Measurements from ENCODE around the gene ITGA7.
A peak's percentile ranks its signal among the peaks of the same experiment; 100 is the strongest.

Gene ITGA7

GRCh38 chr12:55718015-55718414 is 10.3 kb upstream of the ITGA7 start:
- DNase-seq: no peak

DNA sequence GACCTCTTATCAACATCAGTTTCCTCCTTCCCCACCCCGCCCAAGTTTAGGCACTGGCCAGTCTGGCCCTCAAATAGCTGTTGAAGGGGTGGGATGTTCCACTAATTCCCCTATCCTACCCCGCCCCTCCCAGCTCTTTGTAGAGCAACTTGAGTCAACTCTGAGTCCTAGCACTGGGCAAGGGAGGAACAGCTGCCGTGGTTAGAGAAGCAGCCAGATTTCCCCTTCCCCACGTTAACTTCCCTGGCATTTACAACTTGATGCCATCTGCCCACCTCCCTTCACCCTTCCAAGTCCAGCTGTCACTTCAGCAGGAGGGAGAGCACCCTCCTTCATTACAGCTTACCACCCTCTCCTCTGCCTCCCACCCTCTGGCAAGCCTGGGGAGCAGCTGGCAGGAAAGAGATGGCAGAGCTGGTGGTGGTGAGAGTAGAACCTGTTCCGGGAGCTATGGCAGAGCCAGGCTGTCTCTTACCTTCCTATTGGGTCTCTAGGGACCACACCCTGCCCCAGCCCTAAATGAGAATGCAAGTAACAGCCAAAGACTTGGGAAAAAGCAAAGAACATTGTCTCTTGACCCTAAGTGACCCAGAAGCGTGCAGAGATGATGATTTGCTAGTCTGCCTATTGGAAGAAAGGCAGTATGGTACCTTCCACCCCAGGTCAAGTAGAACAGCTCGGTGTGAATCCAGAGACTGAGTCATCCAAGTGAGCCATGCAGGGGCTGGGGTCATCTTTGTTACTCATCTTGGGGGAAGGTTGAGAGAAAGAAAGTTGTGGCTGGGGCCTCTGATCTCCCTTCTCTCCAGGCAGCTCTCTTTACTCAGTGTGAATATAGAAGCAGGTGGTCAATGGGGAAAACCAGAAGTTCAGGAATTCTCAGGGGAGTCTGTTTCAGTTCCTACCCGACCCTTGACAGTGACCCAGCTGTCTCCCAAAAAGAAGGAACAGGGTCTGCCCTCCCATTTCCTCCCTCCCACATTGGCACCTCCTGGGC is 9.6 kb upstream of the ITGA7 start:
- no peak for DNase-seq

DNA sequence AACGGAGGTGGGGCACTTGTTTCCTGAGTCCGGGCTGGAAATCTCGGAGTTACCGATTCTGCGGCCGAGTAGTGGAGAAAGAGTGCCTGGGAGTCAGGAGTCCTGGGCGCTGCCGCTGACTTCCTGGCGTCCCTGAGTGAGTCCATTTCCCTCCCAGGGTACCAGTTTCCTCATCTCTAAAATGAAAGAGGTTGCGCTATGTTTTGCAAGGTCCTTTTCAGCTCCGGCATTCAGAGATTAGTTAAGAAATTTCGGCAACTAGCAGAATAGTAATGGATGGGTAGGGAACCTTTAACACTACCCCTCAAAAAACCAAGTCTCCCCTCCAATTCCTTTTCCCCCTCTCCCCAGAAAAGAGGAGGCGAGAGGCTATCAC is 8.9 kb upstream of the ITGA7 start:
- no peak for DNase-seq

DNA sequence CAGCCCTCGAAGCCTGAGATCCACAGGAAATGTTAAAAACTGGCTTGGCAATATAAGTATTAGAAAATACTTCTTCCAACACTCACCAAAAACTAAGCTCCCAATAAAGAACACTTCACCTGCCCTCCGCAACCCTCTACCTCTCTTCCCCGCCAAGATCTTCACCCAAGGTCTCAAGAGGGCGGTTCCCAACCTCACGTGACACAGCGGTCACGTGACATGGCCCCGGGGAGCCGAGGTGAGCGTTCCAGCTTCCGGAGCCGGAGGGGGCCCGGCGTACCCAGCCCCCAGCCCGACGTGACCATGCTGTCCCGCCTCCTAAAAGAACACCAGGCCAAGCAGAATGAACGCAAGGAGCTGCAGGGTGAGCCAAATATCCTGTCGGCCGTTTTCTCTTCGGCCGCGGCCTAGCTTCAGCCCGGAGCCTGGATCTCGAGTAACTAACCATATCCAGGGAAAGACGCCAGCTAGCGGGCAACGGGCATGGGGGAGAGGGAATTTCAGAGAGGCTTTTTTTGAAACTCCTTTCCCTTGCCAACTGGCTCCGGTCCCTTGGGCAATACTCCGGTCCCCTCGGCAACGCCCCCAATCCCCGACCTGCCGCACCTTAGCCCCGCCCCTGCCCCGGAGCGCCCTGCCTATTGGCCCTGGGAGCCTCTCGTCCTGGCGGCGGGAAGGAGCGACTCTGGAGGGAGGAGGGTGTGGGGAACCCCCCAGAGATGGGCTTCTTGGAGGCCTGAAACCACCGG is 8.3 kb upstream of the ITGA7 start, which contains the start of gene BLOC1S1:
BLOC1S1 (plus strand) TSS at position 214 of the 749 bp plus-strand sequence; CDS start at position 220, 6 bp downstream.
- DNase-seq: peak; percentile 97

- no peak for DNase-seq
Observed at GRCh38 chr12:55715169-55715764, 7.6 kb upstream of the ITGA7 start.

GRCh38 chr12:55713721-55714120 is 6.0 kb upstream of the ITGA7 start:
- no peak for DNase-seq

GRCh38 chr12:55712700-55713415 is 5.2 kb upstream of the ITGA7 start:
- DNase-seq: no peak

GRCh38 chr12:55711786-55712553 is 4.3 kb upstream of the ITGA7 start:
- no peak for DNase-seq

GRCh38 chr12:55708695-55709233 is 1.1 kb upstream of the ITGA7 start:
- no peak for DNase-seq

- DNase-seq: no peak
Observed at GRCh38 chr12:55707219-55707671, 459 bp downstream of the ITGA7 start.

- DNase-seq: no peak
Observed at GRCh38 chr12:55706568-55707218, 1.0 kb downstream of the ITGA7 start.

GRCh38 chr12:55705782-55706402 is 1.8 kb downstream of the ITGA7 start:
- no peak for DNase-seq

- DNase-seq: no peak
Observed at GRCh38 chr12:55704824-55705718, 2.6 kb downstream of the ITGA7 start.

DNA sequence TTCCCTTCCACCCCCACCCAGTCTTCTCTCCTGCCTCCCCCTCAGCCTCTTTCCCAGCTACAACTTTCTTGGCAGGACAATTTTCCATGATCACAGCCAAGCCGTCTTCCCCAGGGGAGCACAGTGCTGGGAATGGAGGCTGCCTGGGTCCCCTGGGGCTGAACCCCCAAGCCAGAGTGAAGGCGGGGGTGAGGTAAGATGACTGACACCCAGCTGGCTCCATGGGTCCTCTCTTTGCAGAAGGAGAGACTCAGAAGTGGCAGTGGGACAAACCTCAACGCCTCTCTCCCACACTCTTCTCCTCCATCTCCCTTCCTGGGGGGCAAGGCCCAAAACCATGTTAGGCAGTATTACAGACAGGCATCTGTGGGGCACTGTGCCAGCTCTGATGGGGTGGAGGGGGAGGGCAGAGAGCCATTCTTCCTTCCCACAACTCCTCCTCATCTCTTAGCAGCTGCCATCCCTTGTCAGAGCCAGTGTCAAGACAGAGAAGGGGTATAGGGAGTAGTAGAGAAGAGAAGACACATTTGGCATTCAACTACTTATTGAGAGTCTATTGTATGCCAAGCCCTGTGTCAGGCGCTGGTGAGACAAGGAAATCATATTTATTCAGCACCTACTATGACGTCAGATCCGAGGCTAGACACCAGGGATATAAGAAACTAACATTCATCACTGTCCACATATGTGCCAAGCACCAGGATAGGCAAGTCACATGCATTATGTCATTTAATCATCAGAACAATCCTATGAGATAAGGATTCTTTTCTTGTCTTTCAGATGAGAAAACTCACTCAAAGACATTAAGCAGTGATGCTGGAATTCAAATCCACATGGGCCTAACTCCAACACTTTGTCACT is 3.6 kb downstream of the ITGA7 start:
- DNase-seq: no peak

GRCh38 chr12:55703288-55703687 is 4.4 kb downstream of the ITGA7 start:
- no peak for DNase-seq

- DNase-seq: no peak
Observed at GRCh38 chr12:55702861-55703260, 4.8 kb downstream of the ITGA7 start.

DNA sequence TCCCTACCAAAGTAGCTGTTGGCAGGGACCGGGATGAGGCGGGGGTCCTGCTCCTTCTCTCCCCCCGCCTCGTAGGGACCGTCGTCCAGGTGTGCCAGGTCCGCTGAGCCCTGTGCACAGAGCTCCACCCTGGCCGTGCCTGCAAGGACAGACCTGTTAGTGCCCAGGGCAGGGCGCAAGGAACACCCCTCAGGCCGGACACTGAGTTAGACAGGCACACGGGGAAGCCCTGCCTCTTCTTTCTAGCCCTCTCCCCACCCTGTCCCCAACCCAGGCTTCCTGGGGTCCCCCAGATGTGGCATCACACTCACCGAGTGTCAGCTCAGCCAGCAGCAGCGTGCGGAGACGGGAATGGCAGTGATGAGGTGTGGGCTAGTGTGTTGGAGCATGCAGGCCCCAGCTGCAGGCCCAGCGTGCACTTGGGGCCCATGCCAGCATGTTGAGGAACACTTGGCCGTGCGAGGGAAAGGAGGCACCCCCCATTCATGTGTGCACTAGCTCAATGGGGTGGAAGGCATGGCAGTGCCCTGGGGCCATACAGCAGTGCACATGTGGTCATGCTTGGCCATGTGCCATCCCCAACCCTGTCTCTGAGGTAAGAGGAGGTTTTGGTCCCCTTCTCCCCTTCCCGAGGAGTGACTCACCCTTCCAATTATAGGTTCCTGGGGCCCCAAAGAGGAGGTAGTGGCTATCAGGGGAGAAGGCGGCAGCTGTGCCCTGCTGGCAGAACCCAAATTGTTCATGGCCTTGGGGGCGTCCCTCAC is 7.3 kb downstream of the ITGA7 start:
- DNase-seq: no peak
